NAMALWA (cell line): ENCODE results near the gene BUD31.
"Not testable (repeated sequence)": the region's sequence is repeated elsewhere in the genome, so short reads cannot be mapped to it uniquely, and the experiment has no call there.

Source experiments
- DNase-seq: peaks from one replicate; pipeline ENCODE4 v3.0.0-alpha.2; 2015; ENCODE audit warnings: low spot score

BUD31 gene

GRCh38 chr7:99399597-99399996, 9.2 kb upstream of the BUD31 start:
- DNase-seq: no peak

- no peak for DNase-seq
Measured at GRCh38 chr7:99402854-99403253, 5.9 kb upstream of the BUD31 start.

GRCh38 chr7:99403764-99404163, 5.0 kb upstream of the BUD31 start:
- no peak for DNase-seq

GRCh38 chr7:99404235-99404976, 4.4 kb upstream of the BUD31 start:
- no peak for DNase-seq

- no peak for DNase-seq
Measured at GRCh38 chr7:99404977-99405320, 3.8 kb upstream of the BUD31 start.

- peak; percentile 53 for DNase-seq
Measured at GRCh38 chr7:99406557-99406956, 2.2 kb upstream of the BUD31 start.

- DNase-seq: peak; percentile 51
Measured at GRCh38 chr7:99407872-99408378, 844 bp upstream of the BUD31 start.

GRCh38 chr7:99409192-99409572, 413 bp downstream of the BUD31 start:
- DNase-seq: peak; percentile 66

GRCh38 chr7:99409806-99410205, 1.0 kb downstream of the BUD31 start:
- peak; percentile 52 for DNase-seq

- no peak for DNase-seq
Measured at GRCh38 chr7:99410635-99411034, 1.9 kb downstream of the BUD31 start.

GRCh38 chr7:99415513-99416127, 6.9 kb downstream of the BUD31 start:
- DNase-seq: peak; percentile 66

- no peak for DNase-seq
Measured at GRCh38 chr7:99418260-99418659, 9.5 kb downstream of the BUD31 start.

- no peak for DNase-seq
Measured at GRCh38 chr7:99419323-99420021, 10.7 kb downstream of the BUD31 start.

GRCh38 chr7:99420213-99420612, 11.4 kb downstream of the BUD31 start:
- DNase-seq: no peak

- DNase-seq: no peak
Measured at GRCh38 chr7:99420986-99421385, 12.2 kb downstream of the BUD31 start.

GRCh38 chr7:99422186-99422585, 13.4 kb downstream of the BUD31 start:
- no peak for DNase-seq

- DNase-seq: no peak
Measured at GRCh38 chr7:99422625-99423024, 13.9 kb downstream of the BUD31 start.

- DNase-seq: no peak
Measured at GRCh38 chr7:99424932-99425730, 16.4 kb downstream of the BUD31 start.

GRCh38 chr7:99428972-99429566, 20.3 kb downstream of the BUD31 start:
- DNase-seq: no peak

GRCh38 chr7:99429756-99430155, 21.0 kb downstream of the BUD31 start:
- DNase-seq: no peak

- not testable (repeated sequence) for DNase-seq
Measured at GRCh38 chr7:99431756-99432540, 23.2 kb downstream of the BUD31 start.
